Activated T-cell treated with anti-CD3 and anti-CD28 coated beads, Interleukin-2, amount 50 U/mL, for 72 hours (primary cell): ENCODE results near the gene L3MBTL3. TPM values are rescaled to one million over a fixed set of nuclear protein-coding genes. Genes with fewer than 3 reads are reported as not detected.
A peak's percentile ranks its signal among the peaks of the same experiment; 100 is the strongest.

Experiments used
- ATAC-seq, 2 donors: fragments of 150-1000 bp; cut with Tn5 transposase; replicated peaks in 1 of 2; 2 replicates each; pipeline ENCODE4 v1.10.0; 2021; ENCODE audit warnings: moderate library complexity in 2 of 2, mild to moderate bottlenecking in 1 of 2
- DNase-seq, 2 donors: peaks; one replicate each; pipeline ENCODE4 v3.0.0; 2021 to 2022; ENCODE audit warnings: mixed read lengths in 1 of 2
- H3K27ac Mint-ChIP-seq: one replicate; pipeline ENCODE4 v1.8.0; 2022; ENCODE audit warnings: mild to moderate bottlenecking, moderate library complexity, mixed read lengths
- H3K27me3 Mint-ChIP-seq: one replicate; pipeline ENCODE4 v1.8.0; 2022; ENCODE audit warnings: low read depth, mixed read lengths
- H3K36me3 Mint-ChIP-seq, 2 donors: one replicate each; pipeline ENCODE4 v1.8.0; 2022; ENCODE audit warnings: mixed read lengths in 2 of 2, mild to moderate bottlenecking in 1 of 2; ENCODE audit not compliant: insufficient read depth in 2 of 2
- H3K4me1 Mint-ChIP-seq: one replicate; pipeline ENCODE4 v1.8.0; 2022; ENCODE audit warnings: low read depth, mixed read lengths
- H3K4me3 Mint-ChIP-seq, 2 donors: one replicate each; pipeline ENCODE4 v1.8.0; 2022; ENCODE audit warnings: mild to moderate bottlenecking in 2 of 2, mixed read lengths in 2 of 2, moderate library complexity in 2 of 2
- H3K9me3 Mint-ChIP-seq, 2 donors: one replicate each; pipeline ENCODE4 v1.8.0; 2022; ENCODE audit warnings: mixed read lengths in 2 of 2
- total RNA-seq, 2 donors: library from RNA; stranded (reverse); gene quantifications; one replicate each; pipeline ENCODE4 v1.2.3, GENCODE V29; 2022

L3MBTL3 gene
- total RNA-seq, 2 donors from 2014 or later = 9.1 to 10.9 TPM

DNA sequence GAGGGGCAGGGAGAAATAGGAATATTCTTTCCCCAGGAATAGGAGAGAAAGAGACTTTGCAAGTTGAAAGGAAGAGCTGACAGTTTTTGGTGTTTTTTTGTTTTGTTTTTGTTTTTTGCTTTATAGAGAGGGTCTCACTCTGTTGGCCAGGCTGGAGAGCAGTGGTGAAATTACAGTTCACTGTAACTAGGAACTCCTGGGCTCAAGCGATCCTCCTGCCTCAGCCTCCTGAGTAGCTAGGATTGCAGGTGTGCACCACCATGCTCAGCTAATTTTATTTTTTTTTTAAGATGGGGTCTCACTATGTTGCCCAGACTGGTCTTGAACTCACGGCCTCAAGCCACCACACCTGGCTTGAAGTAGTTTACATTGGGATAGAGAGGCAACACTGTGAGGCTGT, 8.0 kb upstream of the L3MBTL3 start:
- ATAC-seq = no peak
- no peak for DNase-seq
- Mint-ChIP-seq H3K9me3 (no peaks in the 10 kb centered on the region), H3K4me1 (no peaks in the 10 kb centered on the region), H3K4me3 (no peak overlapping the region), H3K27me3 (no peaks in the 10 kb centered on the region), H3K36me3 (no peaks in the 10 kb centered on the region), H3K27ac (no peak overlapping the region)

DNA sequence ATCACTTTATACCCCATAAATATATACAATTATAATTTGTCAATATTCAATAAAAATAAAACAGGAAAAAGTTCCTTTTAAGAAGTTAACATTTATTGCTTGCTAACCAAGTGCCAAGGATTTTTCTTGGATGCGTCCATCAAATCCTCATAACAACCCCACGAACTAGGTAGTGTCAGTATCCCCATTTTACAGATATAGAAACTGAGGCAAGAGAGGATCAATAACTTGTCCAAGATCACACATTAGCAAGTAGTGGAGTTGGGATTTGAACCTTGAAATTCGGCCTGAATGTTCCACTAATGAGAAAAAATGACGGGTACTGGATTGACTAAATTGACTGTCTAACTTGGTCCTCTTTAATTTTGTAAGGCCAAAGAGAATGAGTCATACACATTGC, 5.7 kb upstream of the L3MBTL3 start:
- Mint-ChIP-seq H3K4me3 (no peak overlapping the region), H3K4me1 (no peaks in the 10 kb centered on the region), H3K27me3 (no peaks in the 10 kb centered on the region), H3K27ac (no peak overlapping the region), H3K9me3 (no peaks in the 10 kb centered on the region), H3K36me3 (no peaks in the 10 kb centered on the region)
- ATAC-seq = no peak
- DNase-seq = no peak

DNA sequence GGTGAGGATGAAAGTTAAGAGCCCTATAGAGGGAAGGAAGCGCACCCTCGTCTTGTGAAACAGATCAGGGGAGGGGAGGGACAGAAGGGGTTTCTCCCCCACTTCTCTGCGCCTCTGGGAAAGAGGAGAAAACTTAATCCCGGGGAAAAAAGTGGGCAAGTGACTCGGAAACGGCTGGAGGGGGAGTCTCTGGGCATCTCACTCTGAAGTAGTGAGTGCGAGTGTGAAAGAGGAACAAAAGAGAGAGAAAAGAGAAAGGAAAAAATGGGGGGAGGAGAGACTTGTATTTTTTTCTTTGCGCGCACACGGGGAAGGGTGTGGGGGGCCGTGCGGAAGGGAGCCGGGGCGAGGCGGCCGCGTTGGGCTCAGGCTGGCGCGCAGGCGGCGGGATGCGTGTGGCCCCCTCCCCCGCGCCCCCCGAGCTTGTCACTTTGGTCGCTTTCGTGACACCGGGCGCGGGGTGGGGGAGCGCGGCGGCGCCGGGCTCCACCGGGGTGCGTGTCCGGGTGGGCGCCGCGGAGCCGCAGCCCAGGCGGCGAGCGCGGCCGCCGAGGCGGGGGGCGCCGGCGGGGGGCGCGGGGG, 454 bp downstream of the L3MBTL3 start:
- H3K9me3 Mint-ChIP-seq = no peaks in the 10 kb centered on the region
- H3K4me3 Mint-ChIP-seq = peak overlapping the region; percentile 94 to 100
- peak overlapping the region; percentile 94 for H3K27ac Mint-ChIP-seq
- DNase-seq (peak; percentile 27 to 43), ATAC-seq (peak; percentile 27 to 39)
- peaks cover 25% of the 10 kb centered on the region for H3K4me1 Mint-ChIP-seq
- H3K36me3 Mint-ChIP-seq = peaks cover 7% of the 10 kb centered on the region in 2 donors
- no peaks in the 10 kb centered on the region for H3K27me3 Mint-ChIP-seq

GRCh38 chr6:130019326-130020072, 1.1 kb downstream of the L3MBTL3 start:
- Mint-ChIP-seq H3K9me3 (no peaks in the 10 kb centered on the region), H3K27ac (peak overlapping the region; percentile 75), H3K36me3 (peaks cover 7% of the 10 kb centered on the region in 2 donors), H3K4me3 (peak overlapping the region; percentile 87 to 88), H3K27me3 (no peaks in the 10 kb centered on the region), H3K4me1 (peaks cover 25% of the 10 kb centered on the region)
- ATAC-seq (peak; percentile 44 to 45), DNase-seq (peak; percentile 42 to 44)

- H3K9me3 Mint-ChIP-seq = no peaks in the 10 kb centered on the region
- H3K36me3 Mint-ChIP-seq = peaks cover 8 to 10% of the 10 kb centered on the region in 2 donors
- H3K4me1 Mint-ChIP-seq = peaks cover 25% of the 10 kb centered on the region
- no peaks in the 10 kb centered on the region for H3K27me3 Mint-ChIP-seq
- peak; percentile 13 to 29 for ATAC-seq
- peak; percentile 37 to 46 for DNase-seq
- peak overlapping the region; percentile 99 for H3K27ac Mint-ChIP-seq
- H3K4me3 Mint-ChIP-seq = peak overlapping the region; percentile 95 to 99
Measured at GRCh38 chr6:130020073-130020906, 1.9 kb downstream of the L3MBTL3 start.

GRCh38 chr6:130020907-130021629, 2.7 kb downstream of the L3MBTL3 start:
- Mint-ChIP-seq H3K4me3 (peak overlapping the region; percentile 95 to 99), H3K4me1 (peaks cover 31% of the 10 kb centered on the region), H3K27me3 (no peaks in the 10 kb centered on the region), H3K36me3 (peaks cover 11% of the 10 kb centered on the region in 2 donors), H3K9me3 (no peaks in the 10 kb centered on the region), H3K27ac (peak overlapping the region; percentile 99)
- ATAC-seq (peak; percentile 57 to 64), DNase-seq (peak; percentile 81 to 83)

GRCh38 chr6:130026859-130027258, 8.5 kb downstream of the L3MBTL3 start:
- Mint-ChIP-seq H3K9me3 (no peaks in the 10 kb centered on the region), H3K36me3 (peaks cover 4 to 5% of the 10 kb centered on the region in 2 donors), H3K4me1 (peaks cover 62% of the 10 kb centered on the region), H3K27ac (peak overlapping the region; percentile 26), H3K4me3 (peak overlapping the region; percentile 3 to 68), H3K27me3 (no peaks in the 10 kb centered on the region)
- peak; percentile 78 to 79 for ATAC-seq
- no peak for DNase-seq

- peak overlapping the region; percentile 53 to 54 for H3K4me3 Mint-ChIP-seq
- DNase-seq = no peak
- peak overlapping the region; percentile 44 for H3K27ac Mint-ChIP-seq
- no peaks in the 10 kb centered on the region for H3K27me3 Mint-ChIP-seq
- no peaks in the 10 kb centered on the region for H3K9me3 Mint-ChIP-seq
- H3K4me1 Mint-ChIP-seq = peaks cover 56% of the 10 kb centered on the region
- ATAC-seq = peak; percentile 28 to 47
- H3K36me3 Mint-ChIP-seq = peaks cover 4 to 5% of the 10 kb centered on the region in 2 donors
Measured at GRCh38 chr6:130027948-130028347, 9.6 kb downstream of the L3MBTL3 start.

DNA sequence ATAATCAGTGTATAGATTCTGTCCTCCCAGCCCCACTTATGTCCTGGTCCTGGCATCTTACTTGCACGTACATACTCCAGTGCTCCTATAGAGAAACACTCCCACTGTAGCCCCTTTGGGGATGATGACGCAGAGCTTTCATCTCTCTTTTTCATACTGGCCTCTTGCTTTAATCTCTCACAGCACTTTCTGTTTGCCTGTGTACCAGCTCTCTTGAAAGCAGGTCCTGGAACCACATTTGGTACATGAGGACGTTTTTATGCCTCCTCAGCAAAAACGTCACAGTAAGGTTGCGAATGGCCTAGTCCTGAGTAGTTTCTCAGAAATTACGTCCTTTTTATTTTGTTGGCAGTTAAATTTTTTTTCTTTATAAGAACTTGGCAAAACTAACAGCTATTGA, 10.8 kb downstream of the L3MBTL3 start:
- Mint-ChIP-seq H3K4me3 (peak overlapping the region; percentile 42 to 54), H3K36me3 (peaks cover 4 to 5% of the 10 kb centered on the region in 2 donors), H3K27ac (peak overlapping the region; percentile 44), H3K9me3 (no peaks in the 10 kb centered on the region), H3K4me1 (peaks cover 59% of the 10 kb centered on the region), H3K27me3 (no peaks in the 10 kb centered on the region)
- peak; percentile 19 to 37 for DNase-seq
- peak; percentile 69 to 70 for ATAC-seq

DNA sequence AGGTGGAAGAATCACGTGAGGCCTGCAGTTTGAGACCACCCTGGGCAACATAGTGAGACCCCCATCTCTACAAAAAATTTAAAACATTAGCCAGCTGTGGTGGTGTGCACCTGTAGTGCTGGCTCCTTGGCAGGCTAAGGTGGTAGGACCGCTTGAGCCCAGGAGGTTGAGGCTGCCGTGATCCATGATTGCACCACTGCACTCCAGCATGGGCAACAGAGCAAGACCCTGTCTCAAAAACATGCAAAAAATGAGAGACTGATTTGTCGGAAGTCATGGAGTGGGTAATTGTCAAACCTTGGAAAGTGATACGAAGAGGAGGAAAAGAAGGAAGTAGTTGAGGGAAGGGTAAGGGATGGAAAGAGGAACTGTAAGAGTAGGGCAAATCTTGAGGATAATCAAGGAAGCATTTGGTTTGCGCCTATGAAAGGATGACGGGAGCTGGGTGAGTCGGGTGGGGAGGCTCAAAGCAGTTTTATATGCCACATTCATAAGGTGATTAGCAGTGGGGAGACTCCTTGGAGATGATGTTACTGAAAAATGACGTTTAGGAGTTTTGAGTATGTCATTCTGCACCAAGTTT, 14.5 kb downstream of the L3MBTL3 start:
- Mint-ChIP-seq H3K4me1 (peaks cover 70% of the 10 kb centered on the region), H3K27me3 (no peaks in the 10 kb centered on the region), H3K9me3 (no peaks in the 10 kb centered on the region), H3K4me3 (no peak overlapping the region), H3K36me3 (no peaks in the 10 kb centered on the region), H3K27ac (no peak overlapping the region)
- DNase-seq (no peak), ATAC-seq (no peak)

- H3K4me1 Mint-ChIP-seq = peaks cover 65% of the 10 kb centered on the region
- ATAC-seq = no peak
- no peaks in the 10 kb centered on the region for H3K9me3 Mint-ChIP-seq
- DNase-seq = no peak
- H3K27me3 Mint-ChIP-seq = no peaks in the 10 kb centered on the region
- peak overlapping the region; percentile 14 to 85 for H3K4me3 Mint-ChIP-seq
- H3K27ac Mint-ChIP-seq = peak overlapping the region; percentile 91
- no peaks in the 10 kb centered on the region for H3K36me3 Mint-ChIP-seq
Measured at GRCh38 chr6:130033949-130034348, 15.6 kb downstream of the L3MBTL3 start.

DNA sequence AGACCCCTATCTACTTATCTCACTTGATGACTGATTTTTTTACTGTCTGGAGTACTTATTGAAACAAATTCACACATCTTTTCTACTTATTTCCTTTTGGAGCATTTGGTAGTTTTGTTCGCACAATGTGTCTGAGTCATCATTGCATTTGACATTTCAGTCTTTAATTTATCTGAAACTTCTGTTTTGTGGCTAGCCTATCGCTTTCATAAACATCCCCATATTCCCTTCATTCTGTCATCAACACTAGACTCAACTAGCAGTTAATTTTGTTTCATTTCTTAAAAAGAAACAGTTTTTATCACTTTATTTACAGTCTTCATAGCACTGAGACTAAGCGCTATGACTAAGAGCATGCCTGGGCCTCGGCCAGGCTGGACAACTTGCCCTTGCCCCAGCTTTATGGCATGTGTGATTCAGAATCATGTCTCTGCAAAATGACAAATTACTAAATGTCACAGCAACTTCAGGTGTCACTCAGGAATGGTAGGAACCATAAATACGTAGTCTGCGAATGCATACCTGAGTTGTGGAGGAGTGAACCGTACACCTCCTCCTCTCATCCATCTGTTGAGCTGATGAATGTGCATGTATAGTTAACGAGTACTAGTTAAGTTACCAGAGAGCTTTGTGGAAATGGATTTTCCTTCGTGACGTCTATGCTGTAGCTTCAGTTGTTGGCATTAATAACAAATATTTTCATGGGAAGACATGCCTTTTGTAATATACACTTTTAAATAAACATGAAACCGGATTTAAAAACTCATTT, 16.2 kb downstream of the L3MBTL3 start:
- Mint-ChIP-seq H3K27ac (peak overlapping the region; percentile 91), H3K27me3 (no peaks in the 10 kb centered on the region), H3K36me3 (no peaks in the 10 kb centered on the region), H3K4me3 (peak overlapping the region; percentile 61 to 85), H3K4me1 (peaks cover 59% of the 10 kb centered on the region), H3K9me3 (no peaks in the 10 kb centered on the region)
- peak in 1 of 2 donors; percentile 28 for DNase-seq
- ATAC-seq = peak; percentile 87
